ENCODE data around the gene TGFB3. TPM values are rescaled to one million over a fixed set of nuclear protein-coding genes. Genes with fewer than 3 reads are reported as not detected.

The TGFB3 gene
- total RNA-seq = 1 to 10 TPM; 6.1 to 6.8 TPM
- 2.5 TPM for polyA plus RNA-seq (2013, experiment 1 of 2)
- 3.6 TPM for polyA plus RNA-seq (2013, experiment 2 of 2)
- long read RNA-seq, experiment 1, partial matches to known transcripts = 0 of 1 reads
- long read RNA-seq, experiment 1, other reads (novel, unspliced or antisense) = 1 of 1 reads
- long read RNA-seq, experiment 2, partial matches to known transcripts = 0 of 4 reads
- long read RNA-seq, experiment 2, other reads (novel, unspliced or antisense) = 3 of 4 reads
- long read RNA-seq, experiment 3, partial matches to known transcripts = 0 of 5 reads
- long read RNA-seq, experiment 3, other reads (novel, unspliced or antisense) = 1 of 5 reads
- long read RNA-seq, experiment 4 = 0 reads

DNA sequence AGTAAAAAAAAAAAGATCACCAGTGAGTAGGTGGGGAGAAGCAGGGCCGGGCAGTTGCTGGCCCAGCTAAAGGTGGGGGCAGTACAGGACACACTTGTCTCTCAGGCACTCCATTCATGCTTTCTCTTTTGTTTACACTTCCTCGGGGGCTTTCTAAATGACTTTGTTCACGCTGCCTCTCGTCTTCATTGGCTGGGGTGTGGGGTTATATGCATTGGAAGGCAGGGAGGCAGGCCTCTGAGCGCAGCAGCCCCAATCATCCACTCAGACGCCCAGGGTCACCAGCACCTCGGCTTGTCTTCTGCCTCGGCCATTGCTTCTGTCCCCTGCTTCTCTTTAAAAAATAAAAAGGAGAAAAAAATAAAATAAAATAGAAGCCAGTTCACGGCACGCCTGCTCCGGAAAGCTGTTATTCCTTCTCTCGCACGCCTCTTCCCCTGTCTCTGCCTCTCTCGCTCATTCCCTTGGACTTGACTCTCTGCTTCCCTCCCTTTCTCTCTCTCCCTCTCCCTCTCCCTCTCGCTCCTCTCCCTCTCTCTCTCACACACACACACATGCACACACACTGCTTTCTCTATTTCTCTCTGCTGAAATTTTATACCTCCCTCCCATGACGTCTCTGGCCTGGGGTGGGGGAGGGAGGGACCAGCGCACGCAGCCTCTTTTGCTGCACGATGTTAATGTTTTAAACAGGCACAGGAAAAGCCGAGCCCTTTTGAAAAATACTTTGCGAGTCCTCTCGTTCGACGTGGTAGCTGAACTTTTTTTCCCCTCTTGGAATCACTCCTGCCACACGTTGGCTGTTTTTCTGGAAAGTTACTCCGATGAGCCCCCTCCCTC, at the start of gene TGFB3:
TSS of gene TGFB3 (minus strand) at position 570 of the 840 bp plus-strand sequence. CDS start 1,102 bp downstream, outside the sequence.
- peak; percentile 67 for DNase-seq
- Mint-ChIP-seq H3K4me3 (peak within 1 kb of the TSS; percentile 67), H3K9me3 (no peaks in the 10 kb centered on the region), H3K4me1 (peaks cover 71% of the 10 kb centered on the region), H3K27me3 (ENCODE audit: insufficient read depth) (peaks cover 30% of the 10 kb centered on the region), H3K27ac (peak within 1 kb of the TSS; percentile 61), H3K36me3 (ENCODE audit: low read depth) (no peaks in the 10 kb centered on the region)
- Histone ChIP-seq H3K27ac (ENCODE audit: low read depth, low read length) (no peak within 1 kb of the TSS), H3K9me3 (ENCODE audit: control insufficient read depth, low read length) (no peaks in the 10 kb centered on the region), H3K4me3 (ENCODE audit: low read length) (peak within 1 kb of the TSS; percentile 79), H3K9ac (ENCODE audit: extremely low read depth, low read length, poor library complexity, severe bottlenecking) (peak within 1 kb of the TSS; percentile 6), H3K27me3 (ENCODE audit: control insufficient read depth, insufficient read depth, low read length, poor library complexity, severe bottlenecking) (peaks cover 7% of the 10 kb centered on the region), H3K36me3 (ENCODE audit: control insufficient read depth, insufficient read depth, low read length) (no peaks in the 10 kb centered on the region), H3K4me1 (ENCODE audit: control insufficient read depth, insufficient read depth, low read length) (peaks cover 7% of the 10 kb centered on the region)
- TF ChIP-seq, protein P1, sequence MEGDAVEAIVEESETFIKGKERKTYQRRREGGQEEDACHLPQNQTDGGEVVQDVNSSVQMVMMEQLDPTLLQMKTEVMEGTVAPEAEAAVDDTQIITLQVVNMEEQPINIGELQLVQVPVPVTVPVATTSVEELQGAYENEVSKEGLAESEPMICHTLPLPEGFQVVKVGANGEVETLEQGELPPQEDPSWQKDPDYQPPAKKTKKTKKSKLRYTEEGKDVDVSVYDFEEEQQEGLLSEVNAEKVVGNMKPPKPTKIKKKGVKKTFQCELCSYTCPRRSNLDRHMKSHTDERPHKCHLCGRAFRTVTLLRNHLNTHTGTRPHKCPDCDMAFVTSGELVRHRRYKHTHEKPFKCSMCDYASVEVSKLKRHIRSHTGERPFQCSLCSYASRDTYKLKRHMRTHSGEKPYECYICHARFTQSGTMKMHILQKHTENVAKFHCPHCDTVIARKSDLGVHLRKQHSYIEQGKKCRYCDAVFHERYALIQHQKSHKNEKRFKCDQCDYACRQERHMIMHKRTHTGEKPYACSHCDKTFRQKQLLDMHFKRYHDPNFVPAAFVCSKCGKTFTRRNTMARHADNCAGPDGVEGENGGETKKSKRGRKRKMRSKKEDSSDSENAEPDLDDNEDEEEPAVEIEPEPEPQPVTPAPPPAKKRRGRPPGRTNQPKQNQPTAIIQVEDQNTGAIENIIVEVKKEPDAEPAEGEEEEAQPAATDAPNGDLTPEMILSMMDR (conservative IDR thresholded peaks at IDR 0.05) = no peak
- WGBS, 2 experiments (ENCODE audit: insufficient coverage in 1 of 2, insufficient read length in 1 of 2) = 8 to 9% methylated on average over 11 to 26 of the region's 26 CpGs

DNA sequence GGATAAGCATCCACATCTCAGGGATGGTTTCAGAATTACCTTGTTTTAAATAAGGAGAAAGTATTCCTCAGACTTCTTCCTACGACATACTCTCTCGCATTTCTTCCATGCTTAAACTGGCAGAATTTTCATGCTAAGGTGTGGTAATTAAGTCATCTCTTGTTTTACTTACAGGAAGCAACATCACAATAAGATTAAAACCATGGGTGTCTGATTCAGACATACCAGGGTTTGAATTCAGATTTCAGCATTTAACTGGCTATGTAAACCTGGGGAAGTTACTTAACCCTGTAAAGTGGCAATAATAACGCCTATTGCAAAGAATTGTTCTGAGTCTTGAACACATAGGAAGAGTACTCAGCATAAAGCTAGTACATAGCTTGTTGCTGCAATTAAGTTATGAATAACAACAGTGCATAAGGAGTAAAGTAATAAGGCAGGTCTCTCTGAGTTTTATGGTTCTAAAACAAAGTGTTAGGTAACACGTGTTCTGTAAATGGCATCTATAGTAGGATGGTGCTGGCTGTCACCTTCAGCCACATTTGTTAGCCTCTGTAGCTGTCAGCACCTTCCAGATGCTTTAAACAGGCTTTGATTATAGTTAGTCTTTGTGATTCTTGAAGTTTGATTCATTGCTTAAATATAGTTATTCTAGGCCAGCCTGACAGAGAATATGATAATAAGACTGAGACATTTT, 42.6 kb upstream of the TGFB3 start:
- no peaks in the 10 kb centered on the region for H3K27me3 ChIP-seq (ENCODE audit: control insufficient read depth, insufficient read depth, low read length, poor library complexity, severe bottlenecking)
- Mint-ChIP-seq H3K4me3 (no peak overlapping the region), H3K27ac (no peak overlapping the region), H3K27me3 (ENCODE audit: insufficient read depth) (no peaks in the 10 kb centered on the region), H3K4me1 (peaks cover 7% of the 10 kb centered on the region), H3K36me3 (ENCODE audit: low read depth) (peaks cover 67% of the 10 kb centered on the region), H3K9me3 (peaks cover 13% of the 10 kb centered on the region)
- peaks cover 21% of the 10 kb centered on the region for H3K36me3 ChIP-seq (ENCODE audit: control insufficient read depth, insufficient read depth, low read length)
- 94% methylated on average over 2 to 4 of the region's 4 CpGs for WGBS, 2 experiments (ENCODE audit: insufficient coverage in 1 of 2, insufficient read length in 1 of 2)
- no peak overlapping the region for H3K9ac ChIP-seq (ENCODE audit: extremely low read depth, low read length, poor library complexity, severe bottlenecking)
- no peak overlapping the region for H3K27ac ChIP-seq (ENCODE audit: low read depth, low read length)
- TF ChIP-seq, protein P1 (conservative IDR thresholded peaks at IDR 0.05) = no peak
- H3K9me3 ChIP-seq (ENCODE audit: control insufficient read depth, low read length) = peaks cover 26% of the 10 kb centered on the region
- H3K4me1 ChIP-seq (ENCODE audit: control insufficient read depth, insufficient read depth, low read length) = no peaks in the 10 kb centered on the region
- DNase-seq = no peak
- no peak overlapping the region for H3K4me3 ChIP-seq (ENCODE audit: low read length)

DNA sequence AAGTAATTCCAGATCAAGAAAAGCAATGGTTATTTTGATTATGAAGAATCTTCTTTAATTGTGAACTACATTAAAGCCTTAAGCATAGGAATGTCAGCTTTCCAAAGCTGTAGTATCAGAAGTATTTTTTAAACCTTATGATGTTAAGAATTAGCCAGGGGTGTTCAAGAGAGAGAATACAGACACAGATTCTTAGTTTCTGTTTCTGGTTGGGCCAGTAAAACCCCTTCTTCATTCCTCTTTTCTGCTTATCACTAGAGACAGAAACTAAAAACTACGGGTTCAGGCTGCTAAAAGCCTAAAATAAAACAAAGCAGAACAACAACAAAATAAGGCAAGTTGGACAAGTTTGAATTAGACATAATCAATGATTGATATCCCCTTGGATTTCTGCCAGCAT, 42.0 kb upstream of the TGFB3 start:
- Mint-ChIP-seq H3K27ac (no peak overlapping the region), H3K27me3 (ENCODE audit: insufficient read depth) (no peaks in the 10 kb centered on the region), H3K4me3 (no peak overlapping the region), H3K36me3 (ENCODE audit: low read depth) (peaks cover 67% of the 10 kb centered on the region), H3K4me1 (peaks cover 7% of the 10 kb centered on the region), H3K9me3 (peaks cover 15% of the 10 kb centered on the region)
- Histone ChIP-seq H3K27me3 (ENCODE audit: control insufficient read depth, insufficient read depth, low read length, poor library complexity, severe bottlenecking) (no peaks in the 10 kb centered on the region), H3K9me3 (ENCODE audit: control insufficient read depth, low read length) (peaks cover 32% of the 10 kb centered on the region), H3K27ac (ENCODE audit: low read depth, low read length) (no peak overlapping the region), H3K36me3 (ENCODE audit: control insufficient read depth, insufficient read depth, low read length) (peaks cover 27% of the 10 kb centered on the region), H3K9ac (ENCODE audit: extremely low read depth, low read length, poor library complexity, severe bottlenecking) (no peak overlapping the region), H3K4me1 (ENCODE audit: control insufficient read depth, insufficient read depth, low read length) (no peaks in the 10 kb centered on the region), H3K4me3 (ENCODE audit: low read length) (no peak overlapping the region)
- TF ChIP-seq, protein P1 (conservative IDR thresholded peaks at IDR 0.05) = no peak
- no peak for DNase-seq
- 88% methylated on average over 1 of the region's 1 CpG; no CpG with 5 or more reads in 1 of the 2 experiments for WGBS, 2 experiments (ENCODE audit: insufficient coverage in 1 of 2, insufficient read length in 1 of 2)

Measured in endodermal cell (in vitro differentiated cells).